Measurements from ENCODE around the gene ADGRB2.

Gene ADGRB2

GRCh38 chr1:31790140-31790539 lies 26.0 kb upstream of the ADGRB2 start:
- H3K4me3 ChIP-seq (ENCODE audit: low read depth, low read length): no peak overlapping the region
- TF ChIP-seq CTCF (IDR thresholded peaks at IDR 0.05; ENCODE audit: low read depth, low read length): no peak

GRCh38 chr1:31789259-31790065 lies 25.3 kb upstream of the ADGRB2 start:
- TF ChIP-seq CTCF (IDR thresholded peaks at IDR 0.05; ENCODE audit: low read depth, low read length): peak; percentile 90
- H3K4me3 ChIP-seq (ENCODE audit: low read depth, low read length): peak overlapping the region; percentile 69

GRCh38 chr1:31788825-31789256 lies 24.7 kb upstream of the ADGRB2 start:
- H3K4me3 ChIP-seq (ENCODE audit: low read depth, low read length): peak overlapping the region; percentile 69
- TF ChIP-seq CTCF (IDR thresholded peaks at IDR 0.05; ENCODE audit: low read depth, low read length): no peak

- H3K4me3 ChIP-seq (ENCODE audit: low read depth, low read length): peak overlapping the region; percentile 69
- no peak for TF ChIP-seq CTCF (IDR thresholded peaks at IDR 0.05; ENCODE audit: low read depth, low read length)
Measured at GRCh38 chr1:31788138-31788824, 24.1 kb upstream of the ADGRB2 start.

GRCh38 chr1:31787786-31788137 lies 23.6 kb upstream of the ADGRB2 start:
- TF ChIP-seq CTCF (IDR thresholded peaks at IDR 0.05; ENCODE audit: low read depth, low read length): no peak

GRCh38 chr1:31787261-31787660 lies 23.1 kb upstream of the ADGRB2 start:
- TF ChIP-seq CTCF (IDR thresholded peaks at IDR 0.05; ENCODE audit: low read depth, low read length): no peak

More at GRCh38 chr1:31787786-31788137, 23.6 kb upstream of the ADGRB2 start:
- H3K4me3 ChIP-seq (ENCODE audit: low read depth, low read length): peak overlapping the region; percentile 69

More at GRCh38 chr1:31787261-31787660, 23.1 kb upstream of the ADGRB2 start:
- no peak overlapping the region for H3K4me3 ChIP-seq (ENCODE audit: low read depth, low read length)

All from WI38 (cell line).